Upper lobe of left lung (tissue), 4 donors: ENCODE data around the gene PLPPR2.

Experiments
- EP300 ChIP-seq, 4 donors: sonication (generic); formaldehyde crosslinking; IDR thresholded peaks; one replicate each; pipeline ENCODE4 v1.5.1; 2017; ENCODE audit warnings: antibody characterized with exemption in 4 of 4, control low read depth in 2 of 4
- POLR2A ChIP-seq, 4 donors: fragments of 450-650 bp; IDR thresholded peaks; one replicate each; pipeline ENCODE4 v1.5.1; 2016 to 2017; ENCODE audit warnings: antibody characterized with exemption in 4 of 4, mild to moderate bottlenecking in 2 of 4
- POLR2AphosphoS5 ChIP-seq, 2 donors: sonication (generic); formaldehyde crosslinking; IDR thresholded peaks; one replicate each; pipeline ENCODE4 v1.5.1; 2017; ENCODE audit warnings: antibody characterized with exemption in 2 of 2
- TF ChIP-seq, protein P1 (sequence below), 6 experiments: fragments of 450-650 bp in 4 of 6; fragments of 200-600 bp in 2 of 6; sonication (generic) in 2 of 6; IDR thresholded peaks; one replicate each; pipeline ENCODE4 v1.5.1; 2016 to 2019; ENCODE audit warnings: antibody characterized with exemption in 6 of 6

- TF ChIP-seq, protein P1, sequence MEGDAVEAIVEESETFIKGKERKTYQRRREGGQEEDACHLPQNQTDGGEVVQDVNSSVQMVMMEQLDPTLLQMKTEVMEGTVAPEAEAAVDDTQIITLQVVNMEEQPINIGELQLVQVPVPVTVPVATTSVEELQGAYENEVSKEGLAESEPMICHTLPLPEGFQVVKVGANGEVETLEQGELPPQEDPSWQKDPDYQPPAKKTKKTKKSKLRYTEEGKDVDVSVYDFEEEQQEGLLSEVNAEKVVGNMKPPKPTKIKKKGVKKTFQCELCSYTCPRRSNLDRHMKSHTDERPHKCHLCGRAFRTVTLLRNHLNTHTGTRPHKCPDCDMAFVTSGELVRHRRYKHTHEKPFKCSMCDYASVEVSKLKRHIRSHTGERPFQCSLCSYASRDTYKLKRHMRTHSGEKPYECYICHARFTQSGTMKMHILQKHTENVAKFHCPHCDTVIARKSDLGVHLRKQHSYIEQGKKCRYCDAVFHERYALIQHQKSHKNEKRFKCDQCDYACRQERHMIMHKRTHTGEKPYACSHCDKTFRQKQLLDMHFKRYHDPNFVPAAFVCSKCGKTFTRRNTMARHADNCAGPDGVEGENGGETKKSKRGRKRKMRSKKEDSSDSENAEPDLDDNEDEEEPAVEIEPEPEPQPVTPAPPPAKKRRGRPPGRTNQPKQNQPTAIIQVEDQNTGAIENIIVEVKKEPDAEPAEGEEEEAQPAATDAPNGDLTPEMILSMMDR (IDR thresholded peaks at IDR 0.05) = no peak
- TF ChIP-seq POLR2A (IDR thresholded peaks at IDR 0.05) (no peak), POLR2AphosphoS5 (IDR thresholded peaks at IDR 0.05) (no peak), EP300 (IDR thresholded peaks at IDR 0.05) (no peak)
Measured at GRCh38 chr19:11410682-11411081, 55.5 kb downstream of the PLPPR2 start.
